DOHH2 (cell line): Measurements from ENCODE around the gene CDK5RAP2.

Experiments
- H3F3A ChIP-seq: fragments of 200-600 bp; sonication (generic), shearing (Covaris generic); 2 replicates; pipeline ENCODE4 v1.6.0; 2016; ENCODE audit warnings: antibody characterized with exemption, mild to moderate bottlenecking; ENCODE audit not compliant: control insufficient read depth, insufficient read depth
- H3K27ac ChIP-seq: fragments of 200-600 bp; sonication (generic); 2 replicates; pipeline ENCODE4 v1.5.1; 2014; ENCODE audit warnings: low read depth, mild to moderate bottlenecking, low read length, moderate library complexity
- H3K27me3 ChIP-seq: fragments of 200-600 bp; sonication (generic); 2 replicates; pipeline ENCODE4 v1.6.1; 2014; ENCODE audit warnings: mild to moderate bottlenecking, low read length, mixed read lengths; ENCODE audit not compliant: control insufficient read depth
- H3K36me3 ChIP-seq: fragments of 200-600 bp; sonication (generic); 2 replicates; pipeline ENCODE4 v1.6.1; 2014; ENCODE audit warnings: mild to moderate bottlenecking, low read length, moderate library complexity, mixed read lengths; ENCODE audit not compliant: control insufficient read depth
- H3K4me1 ChIP-seq: fragments of 200-600 bp; sonication (generic); 2 replicates; pipeline ENCODE4 v1.6.1; 2014; ENCODE audit warnings: mild to moderate bottlenecking, low read length, mixed read lengths; ENCODE audit not compliant: control insufficient read depth
- H3K4me2 ChIP-seq: fragments of 200-600 bp; sonication (generic); 2 replicates; pipeline ENCODE4 v1.6.0; 2014; ENCODE audit warnings: mild to moderate bottlenecking, low read length, moderate library complexity
- H3K4me3 ChIP-seq: fragments of 200-600 bp; sonication (generic); 2 replicates; pipeline ENCODE4 v1.5.1; 2014; ENCODE audit warnings: mild to moderate bottlenecking, low read length, mixed read lengths
- H3K79me2 ChIP-seq: fragments of 200-600 bp; sonication (generic); 2 replicates; pipeline ENCODE4 v1.6.1; 2014; ENCODE audit warnings: mild to moderate bottlenecking, low read length, mixed read lengths; ENCODE audit not compliant: control insufficient read depth
- H3K9me2 ChIP-seq: fragments of 200-600 bp; sonication (generic); replicated peaks from 2 replicates; pipeline ENCODE4 v1.6.1; 2014; ENCODE audit warnings: mild to moderate bottlenecking, low read length, mixed read lengths; ENCODE audit not compliant: control insufficient read depth
- H3K9me3 ChIP-seq: fragments of 200-600 bp; sonication (generic); 2 replicates; pipeline ENCODE4 v1.6.1; 2014; ENCODE audit warnings: antibody characterized with exemption, low read length, mixed read lengths; ENCODE audit not compliant: control insufficient read depth, insufficient read depth
- H4K20me1 ChIP-seq: fragments of 200-600 bp; sonication (generic); 2 replicates; pipeline ENCODE4 v1.6.0; 2014; ENCODE audit warnings: low read depth, mild to moderate bottlenecking, antibody characterized with exemption, low read length, moderate library complexity; ENCODE audit not compliant: control insufficient read depth, insufficient read depth
- CTCF ChIP-seq: fragments of 200-600 bp; sonication (generic); IDR thresholded peaks from one replicate; pipeline ENCODE4 v1.5.1; 2014; ENCODE audit warnings: antibody characterized with exemption, mild to moderate bottlenecking, low read depth, low read length; ENCODE audit not compliant: poor library complexity, severe bottlenecking
- EZH2phosphoT487 ChIP-seq: fragments of 200-600 bp; sonication (generic); IDR thresholded peaks from 2 replicates; pipeline ENCODE4 v1.6.1; 2017; ENCODE audit warnings: borderline replicate concordance, mild to moderate bottlenecking, antibody characterized with exemption, low read length, moderate library complexity, mixed read lengths

Gene CDK5RAP2

DNA sequence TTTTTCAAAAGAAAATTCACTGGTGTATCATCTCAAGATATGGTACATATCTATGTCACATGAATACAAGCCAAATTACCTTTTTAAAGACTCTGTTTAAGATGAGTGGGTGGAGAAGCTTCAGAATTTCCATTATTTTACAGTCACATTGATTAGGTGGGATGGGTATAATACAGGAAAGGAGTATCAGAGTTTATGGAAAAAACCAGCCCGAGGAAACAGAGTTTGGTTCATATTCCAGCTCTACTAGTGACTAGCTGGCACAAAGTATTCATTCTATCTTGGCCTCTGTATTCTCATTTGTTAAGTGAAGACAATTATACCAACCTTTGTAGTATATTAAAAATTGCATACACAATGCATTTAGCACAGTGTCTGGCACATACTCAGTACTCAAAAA is 46.5 kb upstream of the CDK5RAP2 start:
- H3K27ac ChIP-seq: no peak overlapping the region
- no peaks in the 10 kb centered on the region for H3K4me1 ChIP-seq

GRCh38 chr9:120625222-120625621 is 45.3 kb upstream of the CDK5RAP2 start:
- Histone ChIP-seq H3K4me2 (no peak overlapping the region), H3K4me1 (no peaks in the 10 kb centered on the region), H3K27ac (no peak overlapping the region), H3K4me3 (no peak overlapping the region), H3K36me3 (no peaks in the 10 kb centered on the region), H3K27me3 (no peaks in the 10 kb centered on the region), H3K9me3 (no peaks in the 10 kb centered on the region), H3F3A (no peaks in the 10 kb centered on the region), H3K79me2 (no peaks in the 10 kb centered on the region), H3K9me2 (no peaks in the 10 kb centered on the region), H4K20me1 (no peaks in the 10 kb centered on the region)
- TF ChIP-seq EZH2phosphoT487 (no peak), CTCF (no peak)

More for the DNA sequence above, 46.5 kb upstream of the CDK5RAP2 start:
- Histone ChIP-seq H3K4me2 (no peak overlapping the region), H3K9me3 (no peaks in the 10 kb centered on the region), H3K4me3 (no peak overlapping the region), H3K9me2 (no peaks in the 10 kb centered on the region), H4K20me1 (no peaks in the 10 kb centered on the region), H3K79me2 (no peaks in the 10 kb centered on the region), H3F3A (no peaks in the 10 kb centered on the region), H3K36me3 (no peaks in the 10 kb centered on the region), H3K27me3 (no peaks in the 10 kb centered on the region)
- TF ChIP-seq CTCF: no peak
- TF ChIP-seq EZH2phosphoT487: no peak

GRCh38 chr9:120622790-120623189 is 42.8 kb upstream of the CDK5RAP2 start:
- no peak overlapping the region for H3K27ac ChIP-seq
- H3F3A ChIP-seq: no peaks in the 10 kb centered on the region
- no peaks in the 10 kb centered on the region for H3K27me3 ChIP-seq
- H3K4me1 ChIP-seq: no peaks in the 10 kb centered on the region
- no peaks in the 10 kb centered on the region for H3K36me3 ChIP-seq
- H3K9me3 ChIP-seq: no peaks in the 10 kb centered on the region
- no peaks in the 10 kb centered on the region for H4K20me1 ChIP-seq
- no peaks in the 10 kb centered on the region for H3K9me2 ChIP-seq
- H3K79me2 ChIP-seq: no peaks in the 10 kb centered on the region
- no peak overlapping the region for H3K4me3 ChIP-seq
- no peak overlapping the region for H3K4me2 ChIP-seq
- TF ChIP-seq EZH2phosphoT487 (no peak), CTCF (no peak)

GRCh38 chr9:120621941-120622340 is 42.0 kb upstream of the CDK5RAP2 start:
- Histone ChIP-seq H3F3A (no peaks in the 10 kb centered on the region), H3K36me3 (no peaks in the 10 kb centered on the region), H3K9me2 (no peaks in the 10 kb centered on the region), H3K27ac (no peak overlapping the region), H4K20me1 (no peaks in the 10 kb centered on the region), H3K4me2 (no peak overlapping the region), H3K27me3 (no peaks in the 10 kb centered on the region), H3K79me2 (no peaks in the 10 kb centered on the region), H3K4me3 (no peak overlapping the region), H3K4me1 (no peaks in the 10 kb centered on the region), H3K9me3 (no peaks in the 10 kb centered on the region)
- TF ChIP-seq CTCF (no peak), EZH2phosphoT487 (no peak)
